ENCODE results near the gene SH2B2. TPM values are rescaled to one million over a fixed set of nuclear protein-coding genes. Genes with fewer than 3 reads are reported as not detected.

The SH2B2 gene
- total RNA-seq, 1 donor from 2014 or later: 1.3 TPM

- intact Hi-C loops (cut with micrococcal nuclease): no loop called here
These were observed 22.2 kb upstream of the SH2B2 start for GRCh38 chr7:102264367-102264891.

DNA sequence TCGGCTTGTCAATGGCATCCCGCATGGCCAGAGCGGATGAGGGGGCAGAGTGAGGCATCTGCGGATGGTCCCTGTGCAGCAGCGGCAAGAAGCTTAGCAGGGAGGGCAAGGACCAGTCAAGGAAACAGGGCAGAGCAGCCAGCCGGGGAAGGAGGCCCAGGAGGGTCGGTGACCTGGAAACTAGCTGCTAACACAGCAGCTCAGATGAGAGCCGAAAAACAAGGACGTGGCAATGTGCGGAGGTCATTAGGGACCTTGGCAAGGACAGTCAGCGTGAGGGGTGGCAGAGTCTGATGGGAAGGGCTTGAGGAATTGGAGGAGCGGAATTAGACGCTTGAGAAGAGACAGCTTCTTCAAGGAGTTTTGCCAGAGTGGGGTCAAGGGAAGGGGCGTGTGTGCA, 20.1 kb upstream of the SH2B2 start:
- intact Hi-C loops (cut with micrococcal nuclease): no loop called here

- intact Hi-C loops (cut with micrococcal nuclease): no loop called here
These were observed 18.0 kb upstream of the SH2B2 start for GRCh38 chr7:102268635-102269034.

- intact Hi-C loops (cut with micrococcal nuclease): no loop called here
These were observed 16.3 kb upstream of the SH2B2 start for GRCh38 chr7:102270178-102270887.

- intact Hi-C loops (cut with micrococcal nuclease): no loop called here
These were observed 15.4 kb upstream of the SH2B2 start for GRCh38 chr7:102271158-102271798.

- intact Hi-C loops (cut with micrococcal nuclease): loop anchor here (1.0 kb wide), 3 partner anchors 584 to 729 kb away; no protein-coding TSS in a partner anchor
These were observed 14.4 kb upstream of the SH2B2 start for GRCh38 chr7:102272075-102272916.

DNA sequence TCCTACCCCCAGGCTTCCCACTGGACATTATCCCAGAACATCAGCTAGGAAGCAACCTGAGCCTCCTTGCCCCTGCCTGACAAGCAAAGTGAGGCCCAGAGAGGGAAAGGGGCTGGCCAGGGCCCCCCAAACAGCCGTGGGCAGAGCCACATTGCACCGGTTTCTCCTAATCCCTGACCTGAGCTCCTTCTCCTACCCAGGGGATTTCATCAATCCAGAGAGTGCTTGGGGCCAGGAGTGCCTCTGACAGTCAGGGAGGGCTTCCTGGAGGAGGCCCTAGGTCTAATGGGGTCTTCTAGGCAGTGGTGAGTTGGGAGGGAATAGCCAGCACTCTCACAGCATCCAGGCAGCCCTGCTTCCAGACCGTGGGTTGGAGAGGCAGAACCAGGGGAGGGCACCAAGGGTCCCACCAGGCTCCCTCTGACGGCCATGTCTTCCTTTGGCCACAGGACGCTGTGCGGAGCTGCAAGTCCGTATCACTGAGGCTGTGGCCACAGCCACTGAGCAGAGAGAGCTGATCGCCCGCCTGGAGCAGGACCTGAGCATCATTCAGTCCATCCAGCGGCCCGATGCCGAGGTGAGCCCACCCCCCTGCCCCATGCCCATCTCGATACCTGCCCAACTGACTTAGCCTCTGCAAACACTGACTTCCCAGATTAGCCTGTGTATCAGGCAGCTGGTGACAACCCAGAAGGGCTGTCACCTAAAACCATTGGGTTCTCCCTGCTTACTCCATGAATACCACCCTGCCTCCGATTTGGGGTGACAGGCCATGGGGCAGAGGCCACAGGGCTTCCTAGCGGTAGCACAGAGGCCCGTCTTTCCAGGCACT, 13.5 kb upstream of the SH2B2 start:
- intact Hi-C loops (cut with micrococcal nuclease): loop anchor here (1.0 kb wide), 3 partner anchors 585 to 730 kb away; no protein-coding TSS in a partner anchor

DNA sequence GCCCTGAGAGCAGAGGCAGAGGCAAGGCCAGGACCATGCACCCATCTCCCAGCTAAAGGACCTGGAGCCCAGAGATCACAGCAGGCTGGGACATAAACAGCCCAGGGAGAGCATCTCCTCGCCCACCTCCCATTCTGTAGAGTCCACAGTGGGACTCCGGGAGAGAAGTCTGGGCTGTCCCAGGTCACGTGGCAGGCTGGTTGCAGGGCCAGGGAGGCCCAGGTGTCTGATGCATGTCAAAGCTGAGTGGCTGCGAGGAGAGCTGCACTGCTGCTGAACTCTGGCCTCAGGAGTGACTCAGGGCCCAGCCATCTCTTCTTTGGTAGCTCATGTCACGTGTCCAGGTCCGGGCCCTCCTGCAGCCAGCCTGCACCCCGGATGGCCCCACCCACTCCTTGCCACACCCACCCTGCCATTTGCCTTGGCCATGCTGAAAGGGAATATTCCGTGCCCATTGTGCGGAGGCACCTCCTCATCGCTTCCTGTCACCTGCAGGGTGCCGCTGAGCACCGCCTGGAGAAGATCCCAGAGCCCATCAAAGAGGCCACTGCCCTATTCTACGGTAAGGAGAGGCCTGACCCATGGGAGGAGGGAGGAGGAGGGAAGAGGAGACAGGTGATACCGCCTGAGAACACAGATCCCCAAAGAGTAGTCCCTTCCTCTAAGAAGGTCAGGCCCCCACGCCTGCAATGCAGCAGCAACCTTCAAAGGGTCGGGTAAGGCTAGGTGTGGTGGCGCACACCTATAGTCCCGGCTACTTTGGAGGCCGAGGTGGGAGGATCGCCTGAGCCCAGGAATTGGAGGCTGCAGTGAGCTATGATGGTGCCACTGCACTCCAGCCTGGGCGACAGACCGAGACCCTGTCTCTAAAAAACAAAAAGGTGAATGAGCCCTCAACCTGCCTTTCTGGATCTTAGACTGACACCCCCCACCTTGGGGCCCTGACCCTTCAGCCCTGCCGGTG, 12.6 kb upstream of the SH2B2 start:
- intact Hi-C loops (cut with micrococcal nuclease): no loop called here

DNA sequence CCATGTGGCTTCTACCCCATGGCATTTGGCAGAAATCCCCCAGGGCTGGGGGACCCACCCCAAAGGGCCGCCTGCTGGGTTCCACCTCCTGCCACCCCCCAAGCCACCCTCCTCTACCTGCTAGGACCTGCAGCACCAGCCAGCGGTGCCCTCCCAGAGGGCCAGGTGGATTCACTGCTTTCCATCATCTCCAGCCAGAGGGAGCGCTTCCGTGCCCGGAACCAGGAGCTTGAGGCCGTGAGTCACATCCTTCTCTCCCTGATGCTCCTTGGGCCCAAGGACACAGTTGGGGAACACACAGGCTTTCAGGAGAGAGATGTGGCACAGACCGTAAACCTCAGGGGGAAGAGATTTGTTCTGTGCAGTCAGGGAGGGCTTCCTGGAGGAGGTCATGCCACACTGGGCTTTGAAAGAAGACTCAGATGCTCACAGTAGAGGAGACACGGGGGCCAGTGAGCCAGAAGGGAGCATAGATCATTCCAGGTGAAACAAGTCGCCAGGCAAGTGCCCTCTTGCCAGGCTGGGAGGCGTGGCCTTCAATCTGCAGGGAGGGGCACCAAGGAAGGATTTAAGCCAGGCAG, 11.5 kb upstream of the SH2B2 start:
- intact Hi-C loops (cut with micrococcal nuclease): loop anchor here (5.0 kb wide), 1 partner anchor 177 kb away; no protein-coding TSS in a partner anchor

DNA sequence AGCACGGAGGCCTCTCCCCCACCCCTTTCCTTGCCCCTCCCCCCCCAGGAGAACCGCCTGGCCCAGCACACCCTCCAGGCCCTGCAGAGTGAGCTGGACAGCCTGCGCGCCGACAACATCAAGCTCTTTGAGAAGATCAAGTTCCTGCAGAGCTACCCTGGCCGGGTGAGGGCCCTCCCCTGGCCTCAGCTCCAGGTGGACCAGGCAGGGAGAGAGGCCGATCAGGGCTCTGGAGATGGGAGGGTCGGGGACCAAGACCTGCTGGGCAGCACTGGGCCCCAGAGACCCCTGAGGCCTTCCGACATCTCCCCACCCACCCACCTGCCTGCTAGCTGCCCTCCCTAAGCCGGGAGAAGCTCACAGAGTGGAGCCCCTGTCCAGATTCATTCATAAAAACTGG, 8.8 kb upstream of the SH2B2 start:
- intact Hi-C loops (cut with micrococcal nuclease): loop anchor here (5.0 kb wide), 1 partner anchor 174 kb away; no protein-coding TSS in a partner anchor

GRCh38 chr7:102279537-102280400, 6.9 kb upstream of the SH2B2 start:
- intact Hi-C loops (cut with micrococcal nuclease): loop anchor here (1.0 to 5.0 kb wide), 2 partner anchors 111 to 173 kb away; no protein-coding TSS in a partner anchor

- intact Hi-C loops (cut with micrococcal nuclease): no loop called here
These were observed 6.1 kb upstream of the SH2B2 start for GRCh38 chr7:102280521-102280920.

- intact Hi-C loops (cut with micrococcal nuclease): no loop called here
These were observed 4.9 kb upstream of the SH2B2 start for GRCh38 chr7:102281785-102282184.

DNA sequence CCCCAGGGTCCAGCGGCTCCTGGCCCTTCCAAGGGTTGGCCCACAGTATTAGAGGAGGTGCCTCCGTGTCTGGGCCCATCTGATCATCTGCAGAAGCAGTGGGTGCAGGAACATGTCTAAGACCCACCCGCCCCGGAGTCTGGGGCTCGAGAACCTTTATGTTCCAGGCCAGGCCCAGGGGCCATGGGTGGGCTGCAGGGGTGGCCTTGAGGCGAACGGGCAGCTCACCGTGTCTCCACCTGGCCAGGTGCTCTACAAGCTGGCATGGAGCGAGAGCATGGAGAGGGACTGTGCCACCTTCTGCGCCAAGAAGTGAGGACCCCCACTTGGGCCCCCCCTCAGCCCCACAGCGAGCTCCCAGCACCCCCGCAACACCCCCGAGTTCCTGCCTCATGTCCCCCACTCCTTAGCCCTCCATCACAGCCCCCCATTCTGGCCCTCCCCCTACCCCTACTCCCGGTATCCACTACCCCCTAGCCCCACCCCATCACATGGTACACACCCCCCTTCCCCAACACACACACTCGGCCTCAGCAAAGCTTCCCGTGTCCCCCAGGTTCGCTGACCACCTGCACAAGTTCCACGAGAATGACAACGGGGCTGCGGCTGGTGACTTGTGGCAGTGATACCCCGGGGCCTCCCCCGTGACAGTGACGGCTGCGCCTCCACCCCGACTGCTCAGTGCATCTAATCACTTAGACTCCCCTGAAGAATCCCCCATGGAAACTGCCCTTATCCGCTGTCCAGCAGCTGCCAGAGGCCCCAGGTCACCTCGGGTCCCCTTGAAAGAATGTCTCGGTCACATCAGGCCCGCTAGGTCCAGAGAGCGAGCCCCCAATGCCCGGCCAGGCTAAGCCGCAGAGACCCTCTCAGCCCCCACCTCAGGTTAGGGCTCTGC, 4.0 kb upstream of the SH2B2 start:
- intact Hi-C loops (cut with micrococcal nuclease): no loop called here

DNA sequence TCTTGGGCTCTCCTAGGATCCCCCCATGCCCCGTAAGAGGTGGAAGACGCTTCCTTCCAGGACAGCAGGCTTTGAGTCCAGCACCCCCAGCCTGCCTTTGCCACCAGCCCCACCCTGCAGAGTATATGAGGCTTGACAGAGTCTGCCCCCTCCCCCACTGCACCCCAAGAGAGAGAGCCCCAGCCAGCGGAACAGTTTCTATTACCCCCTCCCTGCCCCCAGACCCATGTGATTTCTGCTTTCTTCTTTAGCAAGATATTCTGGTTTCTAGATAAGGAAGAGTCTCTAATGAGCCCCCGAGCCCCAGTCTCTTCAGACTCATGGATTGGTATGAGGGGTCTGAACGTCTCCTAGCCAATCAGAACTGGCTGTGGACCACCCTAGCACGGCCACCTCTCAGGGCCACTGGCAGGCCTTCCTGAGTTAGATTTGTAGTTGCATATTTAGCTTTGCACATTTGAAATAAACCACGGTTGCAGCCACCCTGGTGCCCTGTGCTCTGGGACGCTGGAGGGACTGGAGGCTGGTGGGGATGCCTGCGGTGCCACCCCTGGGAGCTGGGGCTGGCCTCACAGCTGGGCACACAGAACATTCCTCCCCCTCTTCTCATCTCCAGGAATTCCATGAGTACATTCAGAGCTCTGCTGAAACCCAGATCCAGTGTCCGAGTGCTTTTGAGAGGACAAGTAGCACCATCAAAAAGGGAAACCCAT, 3.0 kb upstream of the SH2B2 start:
- intact Hi-C loops (cut with micrococcal nuclease): no loop called here

DNA sequence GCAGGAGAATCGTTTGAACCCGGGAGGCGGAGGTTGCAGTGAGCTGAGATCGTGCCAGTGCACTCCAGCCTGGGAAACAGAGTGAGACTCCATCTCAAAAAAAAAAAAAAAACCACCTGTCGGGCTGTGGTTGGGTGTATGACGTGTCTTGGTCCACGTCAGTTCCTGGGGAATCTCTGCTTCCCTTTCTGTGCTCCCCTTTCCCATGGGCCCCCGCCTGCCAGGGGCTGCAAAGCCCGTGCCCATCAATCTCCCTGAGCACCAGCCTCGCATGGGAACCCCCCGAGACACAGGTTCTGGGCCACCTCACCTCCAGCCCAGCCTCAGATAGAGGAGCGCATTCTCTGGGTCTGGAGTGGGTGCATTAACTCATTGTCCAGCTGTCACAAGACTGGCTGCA, 2.3 kb upstream of the SH2B2 start:
- intact Hi-C loops (cut with micrococcal nuclease): no loop called here
